ENCODE data around the gene TECR. TPM values are rescaled to one million over a fixed set of nuclear protein-coding genes. Genes with fewer than 3 reads are reported as not detected.
A peak's percentile ranks its signal among the peaks of the same experiment; 100 is the strongest.

Gene TECR
- polyA plus RNA-seq, 1 donor from 2014 or later, result 31.4 TPM

DNA sequence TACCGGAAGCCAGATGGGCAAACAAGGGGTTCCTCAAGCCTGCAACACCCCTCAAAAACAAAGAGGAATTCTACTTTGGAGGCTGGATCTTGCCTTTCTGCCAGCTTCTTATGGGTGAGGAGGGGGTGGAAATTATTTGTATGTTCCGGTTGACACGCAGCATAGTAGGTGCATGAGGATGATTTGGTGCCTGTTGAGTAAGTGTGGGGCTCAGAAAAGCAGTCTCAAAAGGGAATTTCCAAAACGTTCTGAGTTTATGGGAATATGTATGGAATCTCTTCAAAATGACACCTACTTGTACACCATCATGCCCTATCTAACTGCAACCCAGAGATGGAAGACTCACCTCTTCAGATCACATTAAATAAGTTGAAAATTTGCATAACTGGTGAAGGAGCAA, 3.0 kb upstream of the TECR start:
- Histone ChIP-seq H3K9ac (ENCODE audit: low read length) (no peak overlapping the region), H3K27ac (ENCODE audit: low read length) (no peak overlapping the region), H3K4me2 (ENCODE audit: low read length) (no peak overlapping the region)

DNA sequence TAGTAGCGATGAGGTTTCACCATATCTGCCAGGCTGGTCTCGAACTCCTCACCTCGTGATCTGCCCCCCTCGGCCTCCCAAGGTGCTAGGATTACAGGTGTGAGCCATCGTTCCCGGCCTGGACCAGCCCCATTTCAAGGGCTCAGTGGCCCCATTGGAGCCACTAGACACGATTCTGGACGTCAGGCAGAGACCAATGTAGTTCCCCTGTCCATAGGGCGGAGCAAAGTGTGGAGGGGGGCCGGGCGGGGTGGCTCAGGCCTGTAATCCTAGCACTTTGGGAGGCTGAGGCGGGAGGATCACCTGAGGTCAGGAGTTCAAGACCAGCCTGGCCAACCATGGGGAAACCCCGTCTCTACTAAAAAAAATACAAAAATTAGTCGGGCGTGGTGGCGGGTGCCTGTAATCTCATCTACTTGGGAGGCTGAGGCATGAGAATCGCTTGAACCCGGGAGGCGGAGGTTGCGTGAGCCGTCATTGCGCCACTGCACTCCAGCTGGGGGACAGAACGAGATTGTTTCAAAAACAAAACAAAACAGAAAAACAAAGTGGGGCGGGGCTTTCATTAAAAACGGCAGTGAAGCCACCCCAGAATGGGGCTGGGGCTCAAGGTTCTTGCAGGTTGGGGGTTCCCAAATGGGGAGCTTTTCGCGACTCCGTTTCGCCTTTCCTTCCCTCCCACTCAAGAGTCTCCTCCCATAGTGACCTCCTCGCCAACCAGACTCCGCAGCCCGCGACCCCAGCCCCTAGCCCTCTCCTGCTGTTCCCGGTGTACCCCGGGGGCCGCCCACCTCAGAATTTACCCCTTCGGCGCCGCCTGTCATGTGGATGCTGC, 758 bp upstream of the TECR start:
- TF ChIP-seq, protein P1, sequence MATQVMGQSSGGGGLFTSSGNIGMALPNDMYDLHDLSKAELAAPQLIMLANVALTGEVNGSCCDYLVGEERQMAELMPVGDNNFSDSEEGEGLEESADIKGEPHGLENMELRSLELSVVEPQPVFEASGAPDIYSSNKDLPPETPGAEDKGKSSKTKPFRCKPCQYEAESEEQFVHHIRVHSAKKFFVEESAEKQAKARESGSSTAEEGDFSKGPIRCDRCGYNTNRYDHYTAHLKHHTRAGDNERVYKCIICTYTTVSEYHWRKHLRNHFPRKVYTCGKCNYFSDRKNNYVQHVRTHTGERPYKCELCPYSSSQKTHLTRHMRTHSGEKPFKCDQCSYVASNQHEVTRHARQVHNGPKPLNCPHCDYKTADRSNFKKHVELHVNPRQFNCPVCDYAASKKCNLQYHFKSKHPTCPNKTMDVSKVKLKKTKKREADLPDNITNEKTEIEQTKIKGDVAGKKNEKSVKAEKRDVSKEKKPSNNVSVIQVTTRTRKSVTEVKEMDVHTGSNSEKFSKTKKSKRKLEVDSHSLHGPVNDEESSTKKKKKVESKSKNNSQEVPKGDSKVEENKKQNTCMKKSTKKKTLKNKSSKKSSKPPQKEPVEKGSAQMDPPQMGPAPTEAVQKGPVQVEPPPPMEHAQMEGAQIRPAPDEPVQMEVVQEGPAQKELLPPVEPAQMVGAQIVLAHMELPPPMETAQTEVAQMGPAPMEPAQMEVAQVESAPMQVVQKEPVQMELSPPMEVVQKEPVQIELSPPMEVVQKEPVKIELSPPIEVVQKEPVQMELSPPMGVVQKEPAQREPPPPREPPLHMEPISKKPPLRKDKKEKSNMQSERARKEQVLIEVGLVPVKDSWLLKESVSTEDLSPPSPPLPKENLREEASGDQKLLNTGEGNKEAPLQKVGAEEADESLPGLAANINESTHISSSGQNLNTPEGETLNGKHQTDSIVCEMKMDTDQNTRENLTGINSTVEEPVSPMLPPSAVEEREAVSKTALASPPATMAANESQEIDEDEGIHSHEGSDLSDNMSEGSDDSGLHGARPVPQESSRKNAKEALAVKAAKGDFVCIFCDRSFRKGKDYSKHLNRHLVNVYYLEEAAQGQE (IDR thresholded peaks at IDR 0.05; ENCODE audit: borderline replicate concordance), result no peak
- TF ChIP-seq MXI1 (conservative IDR thresholded peaks at IDR 0.05; ENCODE audit: poor library complexity, severe bottlenecking) (no peak), POLR2AphosphoS5 (IDR thresholded peaks at IDR 0.05) (no peak), EP300 (conservative IDR thresholded peaks at IDR 0.05; ENCODE audit: poor library complexity, severe bottlenecking) (no peak), RAD21 (conservative IDR thresholded peaks at IDR 0.05) (no peak), EZH2 (IDR thresholded peaks at IDR 0.05; ENCODE audit: borderline replicate concordance, insufficient read depth, low read length, poor library complexity, severe bottlenecking) (no peak), TAF1 (IDR thresholded peaks at IDR 0.05; ENCODE audit: low read depth) (no peak), SMC3 (conservative IDR thresholded peaks at IDR 0.05; ENCODE audit: poor library complexity) (no peak)
- TF ChIP-seq, protein P2, sequence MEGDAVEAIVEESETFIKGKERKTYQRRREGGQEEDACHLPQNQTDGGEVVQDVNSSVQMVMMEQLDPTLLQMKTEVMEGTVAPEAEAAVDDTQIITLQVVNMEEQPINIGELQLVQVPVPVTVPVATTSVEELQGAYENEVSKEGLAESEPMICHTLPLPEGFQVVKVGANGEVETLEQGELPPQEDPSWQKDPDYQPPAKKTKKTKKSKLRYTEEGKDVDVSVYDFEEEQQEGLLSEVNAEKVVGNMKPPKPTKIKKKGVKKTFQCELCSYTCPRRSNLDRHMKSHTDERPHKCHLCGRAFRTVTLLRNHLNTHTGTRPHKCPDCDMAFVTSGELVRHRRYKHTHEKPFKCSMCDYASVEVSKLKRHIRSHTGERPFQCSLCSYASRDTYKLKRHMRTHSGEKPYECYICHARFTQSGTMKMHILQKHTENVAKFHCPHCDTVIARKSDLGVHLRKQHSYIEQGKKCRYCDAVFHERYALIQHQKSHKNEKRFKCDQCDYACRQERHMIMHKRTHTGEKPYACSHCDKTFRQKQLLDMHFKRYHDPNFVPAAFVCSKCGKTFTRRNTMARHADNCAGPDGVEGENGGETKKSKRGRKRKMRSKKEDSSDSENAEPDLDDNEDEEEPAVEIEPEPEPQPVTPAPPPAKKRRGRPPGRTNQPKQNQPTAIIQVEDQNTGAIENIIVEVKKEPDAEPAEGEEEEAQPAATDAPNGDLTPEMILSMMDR (IDR thresholded peaks at IDR 0.05; ENCODE audit: poor library complexity, severe bottlenecking), result no peak
- peak overlapping the region; percentile 76 for H3K27ac ChIP-seq (ENCODE audit: low read length)
- H3K79me2 ChIP-seq (replicated peaks; ENCODE audit: insufficient read depth, low read length), result peaks cover 18% of the 10 kb centered on the region
- no peaks in the 10 kb centered on the region for H3K36me3 ChIP-seq (ENCODE audit: insufficient read depth, low read length)
- H3F3A ChIP-seq (ENCODE audit: insufficient read depth, low read length, poor library complexity, severe bottlenecking), result no peaks in the 10 kb centered on the region
- peak overlapping the region; percentile 65 for H3K4me2 ChIP-seq (ENCODE audit: low read length)
- no peaks in the 10 kb centered on the region for H3K9me3 ChIP-seq (ENCODE audit: low read length)
- H2AFZ ChIP-seq (ENCODE audit: low read depth, low read length), result peak overlapping the region; percentile 87
- H3K9me2 ChIP-seq (ENCODE audit: insufficient read depth, low read length), result no peaks in the 10 kb centered on the region
- H3K27me3 ChIP-seq (ENCODE audit: insufficient read depth, low read depth, low read length), result no peaks in the 10 kb centered on the region
- no peaks in the 10 kb centered on the region for H4K20me1 ChIP-seq (ENCODE audit: insufficient read depth)
- H3K9ac ChIP-seq (ENCODE audit: low read length), result peak overlapping the region; percentile 68
- peak overlapping the region; percentile 82 for H3K4me3 ChIP-seq (ENCODE audit: low read length)

More for the DNA sequence above, 3.0 kb upstream of the TECR start:
- Histone ChIP-seq H3K9me2 (ENCODE audit: insufficient read depth, low read length) (no peaks in the 10 kb centered on the region), H4K20me1 (ENCODE audit: insufficient read depth) (no peaks in the 10 kb centered on the region), H3K4me3 (ENCODE audit: low read length) (no peak overlapping the region), H2AFZ (ENCODE audit: low read depth, low read length) (no peak overlapping the region), H3K27me3 (ENCODE audit: insufficient read depth, low read depth, low read length) (no peaks in the 10 kb centered on the region), H3K79me2 (replicated peaks; ENCODE audit: insufficient read depth, low read length) (peaks cover 11% of the 10 kb centered on the region), H3K36me3 (ENCODE audit: insufficient read depth, low read length) (no peaks in the 10 kb centered on the region), H3F3A (ENCODE audit: insufficient read depth, low read length, poor library complexity, severe bottlenecking) (no peaks in the 10 kb centered on the region), H3K9me3 (ENCODE audit: low read length) (no peaks in the 10 kb centered on the region)
- TF ChIP-seq, protein P2 (IDR thresholded peaks at IDR 0.05; ENCODE audit: poor library complexity, severe bottlenecking), result no peak
- TF ChIP-seq SMC3 (conservative IDR thresholded peaks at IDR 0.05; ENCODE audit: poor library complexity), result no peak
- no peak for TF ChIP-seq MXI1 (conservative IDR thresholded peaks at IDR 0.05; ENCODE audit: poor library complexity, severe bottlenecking)
- no peak for TF ChIP-seq POLR2AphosphoS5 (IDR thresholded peaks at IDR 0.05)
- TF ChIP-seq EZH2 (IDR thresholded peaks at IDR 0.05; ENCODE audit: borderline replicate concordance, insufficient read depth, low read length, poor library complexity, severe bottlenecking), result no peak
- TF ChIP-seq RAD21 (conservative IDR thresholded peaks at IDR 0.05), result no peak
- no peak for TF ChIP-seq EP300 (conservative IDR thresholded peaks at IDR 0.05; ENCODE audit: poor library complexity, severe bottlenecking)
- TF ChIP-seq, protein P1 (IDR thresholded peaks at IDR 0.05; ENCODE audit: borderline replicate concordance), result no peak
- no peak for TF ChIP-seq TAF1 (IDR thresholded peaks at IDR 0.05; ENCODE audit: low read depth)
